Endometrial microvascular endothelial cells (primary cell): ENCODE results near the gene SDK2. TPM values are rescaled to one million over a fixed set of nuclear protein-coding genes. Genes with fewer than 3 reads are reported as not detected.
"Not testable (repeated sequence)": the region's sequence is repeated elsewhere in the genome, so short reads cannot be mapped to it uniquely, and the experiment has no call there.

Source experiments
- in situ Hi-C: cut with HindIII; loops from 2 replicates; pipeline ENCODE4 v1.10.0; 2017; ENCODE audit warnings: low sequenced_read_pairs, low pct_unique_long_range_greater_than_20kb; ENCODE audit errors: inconsistent ontology term
- total RNA-seq: library from RNA; depleted of rRNA; stranded (reverse); fragments of >200 nt; gene quantifications from one replicate; pipeline ENCODE4 v1.2.3, GENCODE V29; 2015; ENCODE audit errors: inconsistent ontology term

The SDK2 gene
- total RNA-seq, 1 donor from 2014 or later = not detected

DNA sequence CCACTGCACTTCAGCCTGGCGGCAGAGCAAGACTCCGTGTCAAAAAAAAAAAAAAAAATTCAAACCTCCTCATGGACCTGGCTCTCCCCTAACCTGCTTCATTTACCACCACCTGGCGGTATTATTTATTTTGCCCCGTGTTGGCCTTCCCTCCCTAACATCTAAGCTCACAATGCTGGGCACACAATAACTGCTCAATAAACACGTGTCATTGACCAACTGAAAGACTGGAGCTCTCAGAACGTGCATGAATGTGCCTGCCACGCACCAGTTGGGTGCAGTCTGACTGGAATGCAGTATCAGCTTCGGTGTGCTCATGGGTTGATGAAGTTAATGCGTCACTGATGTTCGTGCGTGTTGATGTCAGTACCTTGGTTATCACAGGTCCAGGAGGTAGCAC is 268.1 kb downstream of the SDK2 start:
- in situ Hi-C loops = no loop called here

DNA sequence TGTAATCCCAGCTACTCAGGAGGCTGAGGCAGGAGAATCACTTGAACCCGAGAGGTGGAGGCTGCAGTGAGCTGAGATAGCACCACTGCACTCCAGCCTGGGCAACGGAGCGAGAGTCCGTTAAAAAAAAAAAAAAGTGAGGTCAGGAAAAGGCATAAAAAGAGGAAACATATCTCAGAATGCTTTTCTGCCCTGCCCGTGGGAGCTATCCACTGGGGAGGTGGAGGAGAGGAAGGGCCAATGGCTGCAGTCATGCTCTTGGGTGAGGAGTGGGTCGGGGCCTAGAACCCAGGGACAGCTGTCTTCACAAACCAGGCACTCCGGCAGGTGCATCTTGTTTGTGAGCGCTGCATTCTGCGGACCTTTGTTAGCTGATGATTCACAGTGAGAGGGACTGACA is 272.4 kb downstream of the SDK2 start:
- in situ Hi-C loops = no loop called here

GRCh38 chr17:73371285-73371684 is 273.0 kb downstream of the SDK2 start:
- in situ Hi-C loops = no loop called here

GRCh38 chr17:73369817-73370490 is 274.3 kb downstream of the SDK2 start:
- in situ Hi-C loops = not testable (repeated sequence)

- in situ Hi-C loops = no loop called here
Observed at GRCh38 chr17:73369111-73369521, 275.1 kb downstream of the SDK2 start.

DNA sequence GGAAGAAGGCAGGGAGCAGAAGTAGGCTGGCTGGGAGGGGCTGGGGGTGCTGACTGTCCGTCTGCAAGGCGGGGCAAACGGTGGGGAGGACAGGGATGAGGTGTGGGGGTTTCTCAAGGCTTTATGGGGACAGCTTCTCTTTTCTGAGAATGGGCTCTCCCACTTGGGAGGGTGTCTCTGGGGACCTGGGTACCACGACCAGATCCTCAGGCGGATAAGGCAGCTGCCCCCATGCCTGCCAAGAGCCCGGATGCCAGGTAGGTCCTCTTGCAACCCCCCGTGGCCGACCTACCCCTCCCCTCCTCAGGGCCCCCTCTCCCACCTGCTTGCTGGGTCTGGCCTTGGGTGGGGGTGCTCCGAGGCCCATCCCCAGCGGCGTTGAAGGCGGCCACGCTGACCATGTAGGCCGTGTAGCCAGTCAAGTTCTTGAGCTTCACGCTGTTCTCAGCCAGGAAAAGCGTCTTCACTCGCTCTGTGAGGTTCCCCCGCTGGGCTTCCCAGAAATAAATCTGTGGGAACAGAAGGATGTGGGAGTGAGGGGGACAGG is 276.1 kb downstream of the SDK2 start:
- in situ Hi-C loops = no loop called here

- in situ Hi-C loops = no loop called here
Observed at GRCh38 chr17:73365906-73366623, 278.2 kb downstream of the SDK2 start.

DNA sequence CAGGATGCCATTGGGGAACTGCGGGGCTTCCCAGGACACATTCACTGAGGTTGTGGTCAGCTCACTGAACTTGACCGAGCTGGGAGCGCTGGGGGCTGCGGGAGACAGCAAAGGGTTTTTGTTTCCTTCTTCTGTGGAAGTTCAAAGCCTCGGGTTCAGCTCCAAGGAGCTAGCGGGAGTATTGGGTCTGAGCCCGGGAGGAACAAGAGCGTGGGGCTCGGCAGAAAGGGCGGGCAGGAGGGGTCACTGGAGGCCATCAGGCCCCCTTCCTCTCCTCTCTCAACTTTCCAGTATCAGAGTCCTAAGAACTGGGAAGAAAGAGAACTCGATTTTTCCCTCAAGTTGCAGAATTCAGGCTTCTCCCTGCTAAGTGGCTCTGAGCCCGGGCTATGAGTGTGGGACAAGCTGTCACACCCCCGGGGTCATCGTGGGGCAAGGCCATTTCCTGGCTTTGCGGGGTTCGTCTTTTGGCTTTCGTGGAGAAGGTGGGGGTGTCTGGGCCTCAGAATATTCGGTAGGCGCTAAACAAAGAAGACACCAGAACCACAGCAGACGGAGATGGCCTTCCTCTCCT is 278.9 kb downstream of the SDK2 start:
- in situ Hi-C loops = no loop called here

DNA sequence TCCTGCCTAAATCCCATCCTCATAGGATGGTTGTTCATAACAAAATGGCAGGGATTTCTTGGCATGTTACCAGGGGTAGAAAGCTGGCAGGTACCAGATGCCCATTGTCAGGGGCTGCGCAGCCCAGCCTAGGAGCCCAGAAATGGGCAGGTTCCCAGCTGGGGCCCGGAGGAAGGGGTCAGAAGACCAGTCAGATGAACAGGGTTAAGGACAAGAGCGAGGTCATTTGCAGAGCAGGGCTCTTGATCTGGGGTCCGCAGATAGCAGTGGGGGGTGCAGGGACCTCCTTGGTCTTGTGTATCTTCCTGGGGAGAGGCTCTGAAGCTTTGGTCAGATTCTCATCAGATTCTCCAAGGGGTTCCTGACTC is 280.1 kb downstream of the SDK2 start:
- in situ Hi-C loops = no loop called here

- in situ Hi-C loops = no loop called here
Observed at GRCh38 chr17:73363442-73364154, 280.6 kb downstream of the SDK2 start.

DNA sequence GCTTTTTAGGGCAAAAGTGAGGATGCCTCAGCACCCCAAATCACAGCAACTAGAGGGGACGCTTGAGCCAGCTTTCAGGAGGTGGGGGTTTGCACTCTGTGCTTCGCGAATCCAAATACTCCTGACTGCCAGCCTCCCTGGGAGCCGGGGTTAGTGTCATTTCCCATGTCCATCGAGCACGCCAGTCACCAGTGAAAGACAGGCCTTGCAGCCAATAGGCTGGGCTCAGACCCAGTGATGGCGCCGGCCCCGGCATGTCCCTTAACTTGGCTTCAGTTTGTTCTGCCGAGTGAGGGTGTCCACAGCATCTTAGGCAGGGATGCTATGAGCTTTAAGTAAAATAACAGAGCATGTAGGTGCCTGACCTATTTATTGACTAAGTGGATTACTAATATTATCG is 281.5 kb downstream of the SDK2 start:
- in situ Hi-C loops = no loop called here

DNA sequence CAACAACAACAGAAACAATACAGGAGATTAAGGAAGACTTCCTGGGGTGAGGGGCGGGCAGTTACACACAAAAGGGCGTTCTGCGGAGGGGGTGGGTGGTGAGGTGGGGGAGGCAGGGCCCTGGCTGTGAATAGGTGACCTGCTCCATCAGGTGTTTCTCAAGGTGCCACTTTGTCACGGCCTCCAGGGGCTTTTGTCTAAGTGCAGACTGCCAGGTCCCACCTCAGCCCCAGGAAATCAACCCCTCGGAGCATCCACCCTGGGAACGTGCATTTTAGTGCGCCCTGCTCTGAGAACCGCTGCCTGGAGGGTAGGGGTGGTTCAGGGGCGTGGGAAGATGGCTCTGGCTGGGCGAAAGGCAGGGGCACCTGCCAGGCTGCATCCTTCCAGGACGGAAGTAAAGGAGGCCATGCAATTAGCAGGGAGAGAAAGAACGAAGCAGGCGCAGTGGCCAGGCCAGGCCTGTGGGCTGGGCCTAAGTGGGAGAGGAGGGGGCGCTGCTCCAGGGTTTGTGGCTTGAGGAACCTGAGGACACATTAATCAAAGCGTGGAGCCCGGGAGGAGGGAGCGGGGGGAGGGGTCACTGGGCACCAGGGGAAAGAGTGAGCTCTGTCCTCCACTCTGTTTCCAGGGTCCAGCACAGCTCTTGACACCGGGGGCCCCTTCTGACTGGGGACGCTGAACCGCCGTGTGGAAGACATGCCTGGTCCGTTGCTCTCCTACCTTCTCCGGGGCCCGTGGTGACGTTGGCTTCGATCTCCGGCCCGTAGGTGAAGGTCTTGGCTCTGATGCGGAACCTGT is 283.1 kb downstream of the SDK2 start:
- in situ Hi-C loops = no loop called here

DNA sequence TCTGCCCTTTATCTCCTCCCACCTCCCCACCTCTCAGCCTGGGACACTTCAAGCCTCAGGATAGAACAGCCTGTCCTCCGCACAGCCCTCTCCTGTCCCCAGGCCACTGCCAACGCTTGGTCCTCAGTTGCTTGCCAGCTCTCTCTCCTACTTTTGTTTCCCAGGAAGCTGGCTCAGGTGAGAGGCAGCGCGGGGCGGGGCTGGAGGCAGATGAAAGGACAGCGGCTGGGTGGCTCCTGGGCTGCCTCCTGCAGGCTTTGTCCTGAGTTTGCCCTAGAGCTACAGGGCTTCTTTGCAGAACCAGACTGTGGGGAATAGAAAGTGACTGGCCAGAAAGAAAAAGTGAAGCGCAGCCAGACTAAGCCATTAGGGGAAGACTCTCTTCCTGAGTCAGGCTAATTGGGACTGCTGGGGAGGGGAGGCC is 284.2 kb downstream of the SDK2 start:
- in situ Hi-C loops = no loop called here

DNA sequence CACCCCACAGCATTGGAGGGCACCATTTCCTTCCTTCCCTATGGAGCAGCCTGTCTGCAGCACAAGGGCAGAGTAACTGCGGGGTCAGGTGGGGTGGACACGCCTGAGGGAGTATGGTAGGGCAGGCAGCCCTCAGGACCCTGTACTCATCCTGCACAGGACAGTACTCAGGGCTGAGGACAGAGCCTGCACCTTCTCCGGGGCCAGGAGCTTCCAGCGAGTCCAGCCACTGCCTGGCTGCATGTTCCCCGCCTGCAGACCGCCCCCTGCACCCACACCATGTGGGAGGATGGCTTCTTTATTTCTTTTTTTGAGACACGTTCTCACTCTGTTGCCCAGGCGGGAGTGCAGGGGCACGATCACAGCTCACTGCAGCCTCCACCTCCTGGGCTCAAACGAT is 284.9 kb downstream of the SDK2 start:
- in situ Hi-C loops = no loop called here

DNA sequence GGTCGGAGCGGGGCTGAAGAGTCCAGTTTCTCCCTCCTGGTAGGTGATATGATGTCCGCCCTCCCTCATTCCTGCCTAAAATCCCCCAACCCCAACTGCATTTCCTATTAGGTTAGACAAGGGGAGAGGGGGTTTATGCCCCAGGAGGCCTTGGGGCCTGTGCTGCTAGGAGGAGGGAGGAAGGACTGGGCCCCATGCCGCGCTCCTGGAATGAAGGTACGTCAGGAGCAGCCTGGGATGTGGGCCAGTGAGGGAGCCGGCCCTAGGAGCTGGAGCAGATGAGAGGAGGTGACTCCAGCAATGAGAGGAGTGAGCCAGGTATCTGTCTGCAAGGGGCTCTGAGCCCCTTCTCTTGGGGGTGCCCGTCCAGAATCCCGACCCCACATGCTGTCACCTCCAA is 285.6 kb downstream of the SDK2 start:
- in situ Hi-C loops = no loop called here

DNA sequence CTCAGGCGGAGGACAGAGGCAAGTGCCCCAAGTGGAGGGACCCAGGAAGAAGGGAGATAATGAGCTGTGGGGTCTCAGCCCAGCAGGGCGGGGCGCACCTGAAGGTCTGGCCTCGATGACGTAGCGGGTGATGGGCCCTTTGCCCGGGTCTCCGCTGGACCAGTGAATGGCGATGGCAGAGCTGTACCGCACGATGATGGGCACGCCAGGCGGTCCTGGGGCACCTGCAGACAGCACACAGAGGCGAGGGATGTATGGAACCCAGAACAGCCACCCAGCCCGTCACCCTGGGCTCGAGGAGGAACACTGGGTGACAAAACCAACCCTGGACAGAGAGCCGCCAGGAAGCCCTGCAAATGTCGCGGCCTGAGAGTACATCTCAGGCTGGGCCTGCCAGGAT is 286.3 kb downstream of the SDK2 start:
- in situ Hi-C loops = no loop called here

DNA sequence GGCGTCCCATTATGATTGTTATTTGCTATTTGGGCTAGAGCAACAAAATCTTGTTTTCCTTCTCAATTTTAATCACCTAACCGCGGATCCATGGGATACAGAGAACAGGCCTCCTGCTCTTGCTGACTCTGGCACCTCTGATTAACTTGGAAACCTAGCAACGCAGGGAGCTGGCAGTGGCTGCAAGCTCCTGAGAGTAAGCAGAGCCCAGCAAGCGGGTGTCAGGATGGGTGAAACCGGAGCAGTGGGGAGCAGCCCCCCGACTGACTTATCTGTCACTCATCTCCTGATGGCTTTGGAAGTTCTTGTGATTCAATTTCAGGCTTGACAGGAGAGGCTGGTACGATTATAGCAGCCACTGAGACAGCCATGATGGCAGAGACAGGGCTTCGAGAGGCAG is 286.9 kb downstream of the SDK2 start:
- in situ Hi-C loops = no loop called here

DNA sequence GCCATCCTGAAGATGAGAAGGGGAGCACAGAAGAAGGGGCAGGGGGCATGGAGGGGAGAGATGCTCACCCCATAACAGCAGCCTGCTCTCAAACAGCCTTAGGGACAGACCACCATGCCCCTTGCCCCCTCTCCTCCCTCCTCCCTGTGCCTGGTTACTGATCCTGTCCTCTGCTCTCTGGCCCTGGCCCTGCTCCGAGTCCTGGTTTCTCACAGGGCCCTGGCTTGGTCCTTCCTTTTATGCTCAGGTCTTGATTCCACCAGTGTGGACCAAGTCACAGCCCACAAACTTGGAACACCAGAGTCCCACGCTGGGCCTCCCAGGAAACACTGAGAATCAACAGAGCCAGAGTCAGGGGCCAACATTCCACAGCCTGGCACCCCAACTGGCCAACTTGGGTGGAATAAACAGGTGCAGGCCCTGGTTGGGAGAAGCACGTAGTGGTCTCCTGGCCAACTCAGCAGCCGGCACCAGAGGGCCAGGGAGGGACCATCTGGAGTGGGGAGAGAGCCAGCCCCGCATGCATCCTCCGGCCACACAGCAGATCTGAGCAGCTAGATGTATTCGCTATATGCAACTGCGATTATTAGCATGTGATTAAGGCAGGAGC is 287.6 kb downstream of the SDK2 start:
- in situ Hi-C loops = no loop called here
